Lung microvascular endothelial cell (primary cell): ENCODE results near the gene ANAPC16. TPM values are rescaled to one million over a fixed set of nuclear protein-coding genes. Genes with fewer than 3 reads are reported as not detected.
"Not testable (repeated sequence)": the region's sequence is repeated elsewhere in the genome, so short reads cannot be mapped to it uniquely, and the experiment has no call there.

Experiments used
- DNase-seq, 2 donors: peaks; one replicate each; pipeline versions ENCODE4 v3.0.0 to v3.0.0-alpha.2; 2010; ENCODE audit warnings: low read depth in 2 of 2
- total RNA-seq: library from RNA; depleted of rRNA; stranded (reverse); fragments of >200 nt; gene quantifications from 2 replicates; pipeline ENCODE4 v1.2.1, GENCODE V29; 2014

The ANAPC16 gene
- total RNA-seq, 1 donor from 2014 or later: 38.7 TPM

GRCh38 chr10:72277996-72278667, 62.3 kb downstream of the ANAPC16 start:
- no peak for DNase-seq

DNA sequence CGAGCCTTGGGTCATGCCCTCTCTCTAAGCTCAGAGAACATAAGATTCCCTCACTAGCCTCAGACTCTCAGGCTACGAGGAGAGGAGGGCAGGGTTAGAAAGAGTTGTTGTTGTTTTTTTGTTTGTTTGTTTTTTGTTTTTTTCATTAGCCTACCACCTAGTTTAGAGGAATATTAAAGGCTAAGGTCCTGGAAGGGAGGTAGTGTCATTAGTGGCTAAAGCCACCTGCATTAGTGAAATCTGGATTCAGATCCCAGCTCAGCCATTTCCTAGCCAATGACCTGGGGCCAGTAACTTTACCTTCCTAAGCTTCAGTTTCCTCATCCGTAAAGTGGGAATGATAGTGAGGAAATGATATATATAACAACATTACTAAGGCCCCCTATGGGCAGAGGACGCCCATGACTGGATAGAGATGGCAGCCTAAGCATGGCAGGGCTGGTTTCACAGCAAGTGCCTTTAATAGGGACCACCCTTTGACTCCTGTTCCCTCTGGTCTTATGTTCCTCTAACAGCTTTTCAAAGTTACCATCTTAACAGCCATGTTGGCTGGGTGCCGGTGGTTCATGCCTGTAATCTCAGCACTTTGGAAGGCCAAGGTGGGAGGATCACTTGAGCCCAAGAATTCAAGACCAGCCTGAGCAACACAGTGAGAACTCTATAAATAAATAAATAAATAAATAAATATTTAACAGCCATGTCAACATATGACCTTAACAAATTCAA, 63.0 kb downstream of the ANAPC16 start:
- no peak for DNase-seq

DNA sequence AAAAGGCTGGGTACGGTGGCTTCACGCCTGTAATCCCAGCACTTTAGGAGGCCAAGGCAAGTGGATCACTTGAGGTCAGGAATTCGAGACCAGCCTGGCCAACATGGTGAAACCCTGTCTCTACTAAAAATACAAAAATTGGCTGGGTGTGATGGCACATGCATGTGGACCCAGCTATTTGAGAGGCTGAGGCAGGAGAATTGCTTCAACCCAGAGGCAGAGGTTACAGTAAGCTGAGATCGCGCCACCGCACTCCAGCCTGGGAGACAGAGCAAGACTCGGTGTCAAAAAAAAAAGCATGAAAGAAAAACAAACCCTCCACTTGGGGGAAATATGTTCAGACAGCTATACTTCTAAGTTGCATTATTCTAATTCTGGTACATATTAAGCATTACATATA, 63.8 kb downstream of the ANAPC16 start:
- not testable (repeated sequence) for DNase-seq

GRCh38 chr10:72283131-72283530, 67.3 kb downstream of the ANAPC16 start:
- no peak for DNase-seq

Other genes starting within 250 kb of the ANAPC16 start
- 2.2 and 3.0 TPM in 2 replicates for gene SPOCK2, start 127.5 kb upstream of the ANAPC16 start, total RNA-seq
- gene ASCC1, start 264 bp downstream of the ANAPC16 start, total RNA-seq: 21.0 and 22.4 TPM in 2 replicates
- gene DDIT4, start 57.9 kb downstream of the ANAPC16 start, total RNA-seq: 131 and 178 TPM in 2 replicates
- 16.8 and 21.6 TPM in 2 replicates for gene DNAJB12, start 138.9 kb downstream of the ANAPC16 start, total RNA-seq